H9 (cell line): ENCODE results near the gene FRMD4B. TPM values are rescaled to one million over a fixed set of nuclear protein-coding genes. Genes with fewer than 3 reads are reported as not detected.
A peak's percentile ranks its signal among the peaks of the same experiment; 100 is the strongest.

Experiments used
- DNase-seq: peaks from one replicate; pipeline ENCODE4 v3.0.0-alpha.2; 2017
- H2AFZ ChIP-seq: one replicate; pipeline ENCODE4 v1.6.1; 2013; ENCODE audit warnings: mild to moderate bottlenecking, low read length, control low read depth, moderate library complexity
- H2AK5ac ChIP-seq: 2 replicates; pipeline ENCODE4 v1.6.1; 2013; ENCODE audit warnings: low read length, control low read depth, mixed read lengths; ENCODE audit not compliant: insufficient read length
- H2BK120ac ChIP-seq: one replicate; pipeline ENCODE4 v1.6.1; 2013; ENCODE audit warnings: low read depth, mild to moderate bottlenecking, low read length, control low read depth, inconsistent platforms; ENCODE audit not compliant: poor library complexity, severe bottlenecking
- H2BK12ac ChIP-seq: 2 replicates; pipeline ENCODE4 v1.6.1; 2013; ENCODE audit warnings: low read length, control low read depth, mixed read lengths, low read depth; ENCODE audit not compliant: insufficient read length
- H2BK15ac ChIP-seq: 2 replicates; pipeline ENCODE4 v1.6.1; 2013; ENCODE audit warnings: low read depth, low read length, control low read depth
- H2BK20ac ChIP-seq: one replicate; pipeline ENCODE4 v1.6.1; 2013; ENCODE audit warnings: low read depth, mild to moderate bottlenecking, low read length, control low read depth, inconsistent platforms; ENCODE audit not compliant: poor library complexity, severe bottlenecking
- H2BK5ac ChIP-seq: 2 replicates; pipeline ENCODE4 v1.6.1; 2013; ENCODE audit warnings: low read length, control low read depth, mixed read lengths; ENCODE audit not compliant: insufficient read length
- H3K14ac ChIP-seq: 2 replicates; pipeline ENCODE4 v1.6.1; 2013; ENCODE audit warnings: low read length, control low read depth; ENCODE audit not compliant: insufficient read depth
- H3K18ac ChIP-seq: 2 replicates; pipeline ENCODE4 v1.6.1; 2013; ENCODE audit warnings: low read depth, mild to moderate bottlenecking, mixed read lengths, low read length, control low read depth; ENCODE audit not compliant: insufficient read length
- H3K23ac ChIP-seq: 2 replicates; pipeline ENCODE4 v1.6.1; 2013; ENCODE audit warnings: low read length, control low read depth, mixed read lengths, low read depth; ENCODE audit not compliant: insufficient read length
- H3K23me2 ChIP-seq: 2 replicates; pipeline ENCODE4 v1.6.1; 2013; ENCODE audit warnings: low read depth, mild to moderate bottlenecking, mixed read lengths, low read length, control low read depth; ENCODE audit not compliant: insufficient read length, poor library complexity, severe bottlenecking
- H3K27ac ChIP-seq: 2 replicates; pipeline ENCODE4 v1.5.1; 2013; ENCODE audit warnings: low read length, control low read depth, mixed read lengths, low read depth; ENCODE audit not compliant: insufficient read length
- H3K27me3 ChIP-seq: 2 replicates; pipeline ENCODE4 v1.6.1; 2013; ENCODE audit warnings: low read length, control low read depth, inconsistent platforms; ENCODE audit not compliant: insufficient read depth
- H3K4ac ChIP-seq: 2 replicates; pipeline ENCODE4 v1.6.1; 2013; ENCODE audit warnings: low read depth, mild to moderate bottlenecking, control low read depth, inconsistent platforms, low read length, moderate library complexity
- H3K4me1 ChIP-seq: 2 replicates; pipeline ENCODE4 v1.6.1; 2013; ENCODE audit warnings: low read length, control low read depth, inconsistent platforms; ENCODE audit not compliant: insufficient read depth
- H3K4me2 ChIP-seq: 2 replicates; pipeline ENCODE4 v1.6.1; 2013; ENCODE audit warnings: low read length, control low read depth, mixed read lengths; ENCODE audit not compliant: insufficient read length, insufficient read depth
- H3K56ac ChIP-seq: 2 replicates; pipeline ENCODE4 v1.6.1; 2013; ENCODE audit warnings: low read depth, mild to moderate bottlenecking, mixed read lengths, low read length, control low read depth; ENCODE audit not compliant: insufficient read length
- H3K79me1 ChIP-seq: 2 replicates; pipeline ENCODE4 v1.6.1; 2013; ENCODE audit warnings: low read depth, mild to moderate bottlenecking, moderate library complexity, low read length, control low read depth, inconsistent platforms; ENCODE audit not compliant: insufficient read depth, poor library complexity, severe bottlenecking
- H3K79me2 ChIP-seq: 2 replicates; pipeline ENCODE4 v1.6.1; 2013; ENCODE audit warnings: low read length, control low read depth, inconsistent platforms; ENCODE audit not compliant: insufficient read depth
- H3K9ac ChIP-seq: 2 replicates; pipeline ENCODE4 v1.6.1; 2013; ENCODE audit warnings: low read length, control low read depth, mixed read lengths; ENCODE audit not compliant: insufficient read length; ENCODE audit errors: extremely low read depth
- H3K9me3 ChIP-seq: one replicate; pipeline ENCODE4 v1.6.1; 2013; ENCODE audit warnings: low read depth, low read length, inconsistent platforms; ENCODE audit not compliant: control insufficient read depth
- H3T11ph ChIP-seq: one replicate; pipeline ENCODE4 v1.6.1; 2013; ENCODE audit warnings: mild to moderate bottlenecking, low read length, control low read depth, inconsistent platforms
- H4K20me1 ChIP-seq: one replicate; pipeline ENCODE4 v1.6.1; 2013; ENCODE audit not compliant: control insufficient read depth, insufficient read length, insufficient read depth
- H4K5ac ChIP-seq: 2 replicates; pipeline ENCODE4 v1.6.1; 2013; ENCODE audit warnings: low read depth, mild to moderate bottlenecking, mixed read lengths, low read length, control low read depth; ENCODE audit not compliant: insufficient read length
- H4K8ac ChIP-seq: replicated peaks from 2 replicates; pipeline ENCODE4 v1.6.1; 2013; ENCODE audit warnings: low read length, control low read depth, mixed read lengths, low read depth; ENCODE audit not compliant: insufficient read length
- H4K91ac ChIP-seq: 2 replicates; pipeline ENCODE4 v1.6.1; 2013; ENCODE audit warnings: low read depth, mild to moderate bottlenecking, moderate library complexity, mixed read lengths, low read length, control low read depth; ENCODE audit not compliant: insufficient read length
- H3K27ac Mint-ChIP-seq, 3 experiments: 2 replicates in 2 of 3; 3 replicates in 1 of 3; pipeline ENCODE4 v1.8.0; 2020 to 2021; ENCODE audit warnings: mixed read lengths in 3 of 3, mild to moderate bottlenecking in 1 of 3, moderate library complexity in 1 of 3
- H3K27me3 Mint-ChIP-seq: 2 replicates; pipeline ENCODE4 v1.8.0; 2021; ENCODE audit warnings: low read depth, mild to moderate bottlenecking, moderate library complexity, mixed read lengths
- H3K36me3 Mint-ChIP-seq, 3 experiments: 2 replicates in 2 of 3; 3 replicates in 1 of 3; pipeline ENCODE4 v1.8.0; 2020 to 2021; ENCODE audit warnings: low read depth in 3 of 3, mixed read lengths in 3 of 3; ENCODE audit not compliant: insufficient read depth in 1 of 3
- H3K4me1 Mint-ChIP-seq, 2 experiments: 2 replicates each; pipeline ENCODE4 v1.8.0; 2020; ENCODE audit warnings: mixed read lengths in 2 of 2
- H3K4me3 Mint-ChIP-seq, 2 experiments: 2 replicates in 1 of 2; 3 replicates in 1 of 2; pipeline ENCODE4 v1.8.0; 2020 to 2021; ENCODE audit warnings: mild to moderate bottlenecking in 2 of 2, mixed read lengths in 2 of 2, moderate library complexity in 1 of 2
- H3K9me3 Mint-ChIP-seq, 2 experiments: 2 replicates in 1 of 2; 3 replicates in 1 of 2; pipeline ENCODE4 v1.8.0; 2020; ENCODE audit warnings: mild to moderate bottlenecking in 2 of 2, mixed read lengths in 2 of 2, moderate library complexity in 1 of 2
- CTCF ChIP-seq: fragments of 200-600 bp; sonication (generic); conservative IDR thresholded peaks from 3 replicates; pipeline ENCODE4 v1.8.0; 2021; ENCODE audit warnings: antibody characterized with exemption, mild to moderate bottlenecking
- WGBS: extraction: QIAGEN DNeasy Blood & Tissue Kit; methylation state at CpG from one replicate; pipeline ENCODE4 v1.1.7; 2013; ENCODE audit warnings: missing lambda C conversion rate, low lambda C conversion rate, mixed read lengths; ENCODE audit not compliant: insufficient read length; ENCODE audit errors: extremely low coverage; 5-methylcytosine and 5-hydroxymethylcytosine counted together
- total RNA-seq: library from RNA; stranded (reverse); gene quantifications from 2 replicates; pipeline ENCODE4 v1.2.1, GENCODE V29; 2021

FRMD4B gene
- total RNA-seq, 1 experiment from 2014 or later, result 3.4 TPM

- no peak overlapping the region for H4K91ac ChIP-seq
- Mint-ChIP-seq H3K9me3 (no peaks in the 10 kb centered on the region; a peak in 1 of 5 replicates), H3K4me3 (peak overlapping the region in 1 of 2 experiments; percentile 38; a peak in 1 of 5 replicates), H3K27ac (peak overlapping the region in 1 of 3 experiments; percentile 3; a peak in 1 of 7 replicates), H3K4me1 (peaks cover 34 to 40% of the 10 kb centered on the region in 2 experiments), H3K36me3 (no peaks in the 10 kb centered on the region), H3K27me3 (peaks cover 85% of the 10 kb centered on the region)
- no peak overlapping the region for H2BK5ac ChIP-seq
- no peaks in the 10 kb centered on the region for H3K79me1 ChIP-seq
- H2BK15ac ChIP-seq, result no peak overlapping the region
- no peak overlapping the region for H4K5ac ChIP-seq
- no peak overlapping the region for H3K23ac ChIP-seq
- no peaks in the 10 kb centered on the region for H3K23me2 ChIP-seq
- no peak overlapping the region for H3K14ac ChIP-seq
- H2BK20ac ChIP-seq, result no peak overlapping the region
- no peak for TF ChIP-seq CTCF
- H3K56ac ChIP-seq, result no peak overlapping the region
- WGBS, result no CpG with 5 or more reads among the region's 2 CpGs
- no peak for DNase-seq
- H3K4me2 ChIP-seq, result no peak overlapping the region
- H3K18ac ChIP-seq, result no peak overlapping the region
- peaks cover 10% of the 10 kb centered on the region; the same call in 1 of the 2 replicates for H3K27me3 ChIP-seq
- H3K27ac ChIP-seq, result no peak overlapping the region
- H2BK12ac ChIP-seq, result no peak overlapping the region
- H2AFZ ChIP-seq, result no peak overlapping the region
- H3K9ac ChIP-seq, result no peak overlapping the region
- no peaks in the 10 kb centered on the region for H3K9me3 ChIP-seq
- no peaks in the 10 kb centered on the region for H3K79me2 ChIP-seq
- no peaks in the 10 kb centered on the region; the same call in 1 of the 2 replicates for H3K4me1 ChIP-seq
- no peak overlapping the region for H3K4ac ChIP-seq
- H4K8ac ChIP-seq, result no peak overlapping the region
- no peaks in the 10 kb centered on the region for H4K20me1 ChIP-seq
- H3T11ph ChIP-seq, result no peak overlapping the region
- no peak overlapping the region for H2AK5ac ChIP-seq
- no peak overlapping the region for H2BK120ac ChIP-seq
These were observed 136.9 kb downstream of the FRMD4B start for GRCh38 chr3:69249001-69249400.
